IMR-90 (cell line): Measurements from ENCODE around the gene KNTC1.

Experiments used
- BHLHE40 ChIP-seq: fragments of 150-350 bp; IDR thresholded peaks from 2 replicates; pipeline ENCODE4 v1.6.1; 2016; ENCODE audit warnings: mild to moderate bottlenecking, low read depth, low read length
- CEBPB ChIP-seq: IDR thresholded peaks from 2 replicates; pipeline ENCODE4 v1.6.1; 2012; ENCODE audit warnings: low read depth, low read length, improper control_type of control experiment
- CTCF ChIP-seq: conservative IDR thresholded peaks from 2 replicates; pipeline ENCODE4 v1.5.1; 2012; ENCODE audit warnings: mild to moderate bottlenecking, low read depth, low read length, improper control_type of control experiment
- MAFK ChIP-seq: IDR thresholded peaks from 2 replicates; pipeline ENCODE4 v1.6.1; 2012; ENCODE audit warnings: low read depth, low read length, improper control_type of control experiment
- MAZ ChIP-seq: IDR thresholded peaks from 2 replicates; pipeline ENCODE4 v1.6.1; 2012; ENCODE audit warnings: low read depth, mild to moderate bottlenecking, low read length, improper control_type of control experiment, moderate library complexity, borderline replicate concordance
- MXI1 ChIP-seq: IDR thresholded peaks from 2 replicates; pipeline ENCODE4 v1.6.1; 2012; ENCODE audit warnings: low read depth, mild to moderate bottlenecking, low read length, moderate library complexity, borderline replicate concordance
- POLR2A ChIP-seq: IDR thresholded peaks from 2 replicates; pipeline ENCODE4 v1.6.1; 2012; ENCODE audit warnings: mild to moderate bottlenecking, low read depth, low read length
- RAD21 ChIP-seq: IDR thresholded peaks from 2 replicates; pipeline ENCODE4 v1.6.1; 2012; ENCODE audit warnings: low read length, improper control_type of control experiment
- RCOR1 ChIP-seq: IDR thresholded peaks from 2 replicates; pipeline ENCODE4 v1.6.1; 2012; ENCODE audit warnings: mild to moderate bottlenecking, low read length, improper control_type of control experiment; ENCODE audit not compliant: insufficient replicate concordance
- RFX5 ChIP-seq: IDR thresholded peaks from 2 replicates; pipeline ENCODE4 v1.8.0; 2012; ENCODE audit warnings: low read depth, mild to moderate bottlenecking, low read length, moderate library complexity
- SMC3 ChIP-seq: fragments of 150-350 bp; IDR thresholded peaks from 2 replicates; pipeline ENCODE4 v1.6.1; 2016; ENCODE audit warnings: low read depth, mild to moderate bottlenecking, antibody characterized with exemption, low read length, moderate library complexity

GRCh38 chr12:122665349-122665748 is 138.3 kb downstream of the KNTC1 start:
- TF ChIP-seq CTCF (no peak), BHLHE40 (no peak), POLR2A (no peak), MAZ (no peak), MAFK (no peak), RAD21 (no peak), MXI1 (no peak), SMC3 (no peak), RFX5 (no peak), CEBPB (no peak), RCOR1 (no peak)
